ENCODE results near the gene AATK.

DNA sequence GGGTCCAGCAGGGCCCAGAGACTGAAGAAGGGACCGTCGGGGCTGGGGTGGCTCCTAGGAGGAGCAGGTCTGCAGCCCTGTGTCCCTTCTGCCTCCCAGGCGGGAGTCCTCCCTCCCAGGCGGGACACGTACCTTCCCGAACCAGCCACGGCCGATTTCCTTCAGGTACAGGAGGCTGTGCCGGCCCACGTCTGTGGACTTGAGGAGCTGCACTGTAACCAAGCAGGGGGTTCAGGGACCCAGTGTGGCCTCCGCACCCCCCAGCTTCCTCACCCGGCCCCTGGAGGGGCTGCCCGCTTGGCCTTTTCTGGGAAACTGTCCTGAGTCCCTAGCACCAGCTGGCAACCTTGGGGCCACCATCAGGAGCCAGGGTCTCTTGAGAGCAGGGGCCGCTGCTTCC, 37.7 kb downstream of the AATK start:
- TF ChIP-seq, protein P1, sequence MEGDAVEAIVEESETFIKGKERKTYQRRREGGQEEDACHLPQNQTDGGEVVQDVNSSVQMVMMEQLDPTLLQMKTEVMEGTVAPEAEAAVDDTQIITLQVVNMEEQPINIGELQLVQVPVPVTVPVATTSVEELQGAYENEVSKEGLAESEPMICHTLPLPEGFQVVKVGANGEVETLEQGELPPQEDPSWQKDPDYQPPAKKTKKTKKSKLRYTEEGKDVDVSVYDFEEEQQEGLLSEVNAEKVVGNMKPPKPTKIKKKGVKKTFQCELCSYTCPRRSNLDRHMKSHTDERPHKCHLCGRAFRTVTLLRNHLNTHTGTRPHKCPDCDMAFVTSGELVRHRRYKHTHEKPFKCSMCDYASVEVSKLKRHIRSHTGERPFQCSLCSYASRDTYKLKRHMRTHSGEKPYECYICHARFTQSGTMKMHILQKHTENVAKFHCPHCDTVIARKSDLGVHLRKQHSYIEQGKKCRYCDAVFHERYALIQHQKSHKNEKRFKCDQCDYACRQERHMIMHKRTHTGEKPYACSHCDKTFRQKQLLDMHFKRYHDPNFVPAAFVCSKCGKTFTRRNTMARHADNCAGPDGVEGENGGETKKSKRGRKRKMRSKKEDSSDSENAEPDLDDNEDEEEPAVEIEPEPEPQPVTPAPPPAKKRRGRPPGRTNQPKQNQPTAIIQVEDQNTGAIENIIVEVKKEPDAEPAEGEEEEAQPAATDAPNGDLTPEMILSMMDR (conservative IDR thresholded peaks at IDR 0.05; ENCODE audit: low read depth in 2 of 2): no peak
- TF ChIP-seq POLR2AphosphoS5 (IDR thresholded peaks at IDR 0.05; ENCODE audit: low read depth): no peak
- TF ChIP-seq EZH2 (IDR thresholded peaks at IDR 0.05; ENCODE audit: low read depth, unreplicated experiment): no peak
- TF ChIP-seq REST (IDR thresholded peaks at IDR 0.05; ENCODE audit: unreplicated experiment): no peak
- no peak for TF ChIP-seq EZH2phosphoT487 (IDR thresholded peaks at IDR 0.05; ENCODE audit: unreplicated experiment)
- no peak for TF ChIP-seq ZNF331 (CRISPR knock-in tag; IDR thresholded peaks at IDR 0.05; ENCODE audit: low read depth)
- no peak for TF ChIP-seq NANOG (IDR thresholded peaks at IDR 0.05; ENCODE audit: borderline replicate concordance)
- no peak for TF ChIP-seq JUNB (IDR thresholded peaks at IDR 0.05; ENCODE audit: unreplicated experiment)
- no peak for TF ChIP-seq ETS1 (IDR thresholded peaks at IDR 0.05)

Data from GM23338 (cell line).